Muscle of leg (tissue), 11 donors: Measurements from ENCODE around the gene ARPC5. TPM values are rescaled to one million over a fixed set of nuclear protein-coding genes. Genes with fewer than 3 reads are reported as not detected.

ENCODE experiments used
- DNase-seq: peaks from one replicate; pipeline ENCODE4 v3.0.0; 2013
- H3K27ac ChIP-seq: one replicate; pipeline ENCODE4 v1.5.1; 2013; ENCODE audit warnings: mild to moderate bottlenecking, low read length, control low read depth
- H3K27me3 ChIP-seq: one replicate; pipeline ENCODE4 v1.6.1; 2013; ENCODE audit warnings: low read length; ENCODE audit not compliant: control insufficient read depth, insufficient read depth
- H3K36me3 ChIP-seq: one replicate; pipeline ENCODE4 v1.6.1; 2013; ENCODE audit warnings: low read length; ENCODE audit not compliant: control insufficient read depth, insufficient read depth
- H3K4me1 ChIP-seq: one replicate; pipeline ENCODE4 v1.6.1; 2013; ENCODE audit warnings: low read length; ENCODE audit not compliant: control insufficient read depth, insufficient read depth
- H3K4me3 ChIP-seq: one replicate; pipeline ENCODE4 v1.5.1; 2013; ENCODE audit warnings: low read length, control low read depth
- H3K9me3 ChIP-seq: replicated peaks from 2 replicates; pipeline ENCODE4 v1.6.1; 2013; ENCODE audit warnings: low read depth, low read length; ENCODE audit not compliant: control insufficient read depth
- WGBS: methylation state at CpG from one replicate; pipeline ENCODE4 v1.1.5; 2013; ENCODE audit warnings: missing lambda C conversion rate; ENCODE audit not compliant: insufficient coverage; 5-methylcytosine and 5-hydroxymethylcytosine counted together
- polyA plus RNA-seq, 8 donors: library from polyadenylated mRNA; unstranded; fragments of 120-200 nt; gene quantifications; one replicate each; pipeline versions ENCODE4 v1.2.1 to v1.2.3, GENCODE V29; 2013; ENCODE audit warnings: inconsistent platforms in 1 of 8, low replicate concordance in 1 of 8; ENCODE audit not compliant: insufficient read length in 8 of 8, insufficient read depth in 1 of 8
- total RNA-seq: library from RNA; stranded (reverse); fragments of 120-200 nt; gene quantifications from one replicate; pipeline ENCODE4 v1.2.4, GENCODE V29; 2013

Gene ARPC5
- total and polyA plus RNA-seq, 9 donors = 81.4 to 116 (median 96.7) TPM

GRCh38 chr1:183604038-183604808 lies 31.4 kb downstream of the ARPC5 start:
- Histone ChIP-seq H3K4me3 (no peak overlapping the region), H3K36me3 (no peaks in the 10 kb centered on the region), H3K4me1 (peaks cover 8% of the 10 kb centered on the region), H3K27me3 (no peaks in the 10 kb centered on the region), H3K27ac (peak overlapping the region; percentile 47), H3K9me3 (no peaks in the 10 kb centered on the region)
- WGBS = 44% methylated on average over 8 of the region's 10 CpGs
- peak; percentile 34 for DNase-seq

- no peaks in the 10 kb centered on the region for H3K27me3 ChIP-seq
- H3K4me3 ChIP-seq = no peak overlapping the region
- no peak overlapping the region for H3K27ac ChIP-seq
- H3K36me3 ChIP-seq = no peaks in the 10 kb centered on the region
- 100% methylated on average over 1 of the region's 1 CpG for WGBS
- no peak for DNase-seq
- peaks cover 6% of the 10 kb centered on the region for H3K4me1 ChIP-seq
- no peaks in the 10 kb centered on the region for H3K9me3 ChIP-seq
Observed at GRCh38 chr1:183602510-183602909, 33.1 kb downstream of the ARPC5 start.

DNA sequence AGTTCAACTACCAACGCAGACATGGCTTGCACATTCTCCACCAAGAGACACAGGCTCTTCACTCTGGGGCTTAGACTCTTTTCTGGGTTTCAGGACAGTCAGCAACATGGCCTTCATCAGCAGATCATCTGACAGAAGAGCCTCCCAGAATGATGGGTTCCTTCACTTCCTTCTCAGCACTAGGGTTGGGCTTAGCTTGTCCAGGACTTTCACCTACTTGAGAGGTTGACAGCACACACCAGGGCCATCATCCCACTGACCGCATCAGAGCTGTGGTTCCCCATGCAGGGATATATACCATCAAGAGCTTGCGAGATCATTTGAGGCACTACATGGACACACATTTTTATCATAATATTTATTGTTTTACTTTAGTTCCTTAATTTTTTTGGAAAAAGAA lies 34.9 kb downstream of the ARPC5 start:
- no peaks in the 10 kb centered on the region for H3K9me3 ChIP-seq
- no peaks in the 10 kb centered on the region for H3K27me3 ChIP-seq
- H3K27ac ChIP-seq = no peak overlapping the region
- H3K4me1 ChIP-seq = peaks cover 6% of the 10 kb centered on the region
- H3K4me3 ChIP-seq = no peak overlapping the region
- WGBS = 71% methylated on average over 1 of the region's 3 CpGs
- no peaks in the 10 kb centered on the region for H3K36me3 ChIP-seq
- DNase-seq = no peak

GRCh38 chr1:183600136-183600535 lies 35.4 kb downstream of the ARPC5 start:
- no peaks in the 10 kb centered on the region for H3K27me3 ChIP-seq
- no peak overlapping the region for H3K4me3 ChIP-seq
- H3K4me1 ChIP-seq = peaks cover 6% of the 10 kb centered on the region
- no peak for DNase-seq
- no peaks in the 10 kb centered on the region for H3K36me3 ChIP-seq
- no peaks in the 10 kb centered on the region for H3K9me3 ChIP-seq
- no peak overlapping the region for H3K27ac ChIP-seq
- 94% methylated on average over 3 of the region's 3 CpGs for WGBS

DNA sequence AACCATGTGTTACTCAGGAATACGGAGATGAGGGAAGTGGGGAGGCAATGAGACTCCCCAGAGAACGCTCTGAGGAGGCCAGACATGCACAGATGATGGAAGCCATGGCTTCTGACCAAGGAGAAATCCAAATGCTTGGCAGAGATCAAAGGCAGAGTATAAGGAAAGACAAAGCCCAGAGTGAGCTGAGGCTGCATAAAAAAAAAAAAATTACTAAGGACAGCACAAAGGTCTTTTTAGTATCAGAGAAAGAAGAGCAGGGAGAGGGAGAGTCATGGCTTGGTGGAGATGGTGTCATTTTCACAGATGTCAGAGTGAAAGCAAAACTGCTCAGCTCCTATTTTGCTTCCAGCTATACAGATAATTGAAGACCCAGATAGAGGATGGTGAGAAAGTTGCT lies 37.2 kb downstream of the ARPC5 start:
- Histone ChIP-seq H3K27me3 (no peaks in the 10 kb centered on the region), H3K4me1 (peaks cover 2% of the 10 kb centered on the region), H3K4me3 (no peak overlapping the region), H3K36me3 (no peaks in the 10 kb centered on the region), H3K27ac (no peak overlapping the region), H3K9me3 (no peaks in the 10 kb centered on the region)
- DNase-seq = no peak
- WGBS = 25% methylated on average over 2 of the region's 2 CpGs

- no peak overlapping the region for H3K27ac ChIP-seq
- no peaks in the 10 kb centered on the region for H3K27me3 ChIP-seq
- H3K9me3 ChIP-seq = no peaks in the 10 kb centered on the region
- no peak for DNase-seq
- WGBS = 35% methylated on average over 2 of the region's 5 CpGs
- peaks cover 2% of the 10 kb centered on the region for H3K4me1 ChIP-seq
- H3K36me3 ChIP-seq = no peaks in the 10 kb centered on the region
- no peak overlapping the region for H3K4me3 ChIP-seq
Observed at GRCh38 chr1:183597656-183598347, 37.8 kb downstream of the ARPC5 start.

GRCh38 chr1:183596500-183596899 lies 39.1 kb downstream of the ARPC5 start:
- H3K4me3 ChIP-seq = no peak overlapping the region
- no peaks in the 10 kb centered on the region for H3K9me3 ChIP-seq
- 82% methylated on average over 2 of the region's 5 CpGs for WGBS
- no peak overlapping the region for H3K27ac ChIP-seq
- DNase-seq = no peak
- H3K4me1 ChIP-seq = peaks cover 2% of the 10 kb centered on the region
- no peaks in the 10 kb centered on the region for H3K27me3 ChIP-seq
- H3K36me3 ChIP-seq = no peaks in the 10 kb centered on the region

- no peak for DNase-seq
- H3K4me3 ChIP-seq = no peak overlapping the region
- no peaks in the 10 kb centered on the region for H3K27me3 ChIP-seq
- no peak overlapping the region for H3K27ac ChIP-seq
- peaks cover 2% of the 10 kb centered on the region for H3K4me1 ChIP-seq
- no peaks in the 10 kb centered on the region for H3K9me3 ChIP-seq
- WGBS = no CpG with 5 or more reads among the region's 2 CpGs
- no peaks in the 10 kb centered on the region for H3K36me3 ChIP-seq
Observed at GRCh38 chr1:183595537-183595936, 40.0 kb downstream of the ARPC5 start.

- H3K27ac ChIP-seq = no peak overlapping the region
- peaks cover 2% of the 10 kb centered on the region for H3K4me1 ChIP-seq
- H3K27me3 ChIP-seq = no peaks in the 10 kb centered on the region
Observed at GRCh38 chr1:183593356-183593755, 42.2 kb downstream of the ARPC5 start.

GRCh38 chr1:183592733-183593132 lies 42.9 kb downstream of the ARPC5 start:
- Histone ChIP-seq H3K4me3 (no peak overlapping the region), H3K36me3 (no peaks in the 10 kb centered on the region), H3K9me3 (no peaks in the 10 kb centered on the region), H3K4me1 (peaks cover under 1% of the 10 kb centered on the region), H3K27me3 (no peaks in the 10 kb centered on the region), H3K27ac (no peak overlapping the region)
- DNase-seq = no peak
- 77% methylated on average over 7 of the region's 7 CpGs for WGBS

More at GRCh38 chr1:183593356-183593755, 42.2 kb downstream of the ARPC5 start:
- peak; percentile 61 for DNase-seq
- no peaks in the 10 kb centered on the region for H3K9me3 ChIP-seq
- no peak overlapping the region for H3K4me3 ChIP-seq
- H3K36me3 ChIP-seq = no peaks in the 10 kb centered on the region
- WGBS = 43% methylated on average over 2 of the region's 3 CpGs
